HG02642 (cell line): ENCODE data around the gene ABCC1.
"Not testable (repeated sequence)": the region's sequence is repeated elsewhere in the genome, so short reads cannot be mapped to it uniquely, and the experiment has no call there.

Experiments
- ATAC-seq: cut with Tn5 transposase; IDR thresholded peaks from one replicate; pipeline ENCODE4 v1.9.1; 2021; ENCODE audit warnings: mild to moderate bottlenecking; ENCODE audit not compliant: unreplicated experiment, poor library complexity

Gene ABCC1

GRCh38 chr16:16147316-16147999, 198.0 kb downstream of the ABCC1 start:
- no peak for ATAC-seq

DNA sequence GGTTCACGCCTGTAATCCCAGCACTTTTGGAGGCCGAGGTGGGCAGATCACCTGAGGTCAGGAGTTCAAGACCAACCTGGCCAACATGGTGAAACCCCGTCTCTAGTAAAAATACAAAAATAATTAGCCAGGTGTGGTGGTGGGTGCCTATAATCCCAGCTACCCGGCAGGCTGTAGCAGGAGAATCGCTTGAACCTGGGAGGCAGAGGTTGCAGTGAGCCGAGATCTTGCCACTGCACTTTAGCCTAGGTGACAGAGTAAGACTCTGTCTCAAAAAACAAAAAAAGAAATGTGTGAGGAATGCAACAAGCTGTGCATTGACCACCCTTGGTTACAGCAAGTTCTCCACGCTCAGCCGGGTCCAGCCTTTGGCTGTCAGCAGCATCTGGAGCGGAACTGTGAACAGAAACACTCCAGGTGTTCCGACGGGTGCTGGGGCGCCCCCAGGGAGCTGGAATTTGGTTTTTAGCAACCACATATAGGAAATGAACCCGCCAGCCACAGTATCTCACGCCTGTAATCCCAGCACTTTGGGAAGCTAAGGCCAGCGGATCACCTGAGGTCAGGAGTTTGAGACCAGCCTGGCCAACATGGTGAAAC, 198.7 kb downstream of the ABCC1 start:
- not testable (repeated sequence) for ATAC-seq

GRCh38 chr16:16148755-16149154, 199.3 kb downstream of the ABCC1 start:
- no peak for ATAC-seq

DNA sequence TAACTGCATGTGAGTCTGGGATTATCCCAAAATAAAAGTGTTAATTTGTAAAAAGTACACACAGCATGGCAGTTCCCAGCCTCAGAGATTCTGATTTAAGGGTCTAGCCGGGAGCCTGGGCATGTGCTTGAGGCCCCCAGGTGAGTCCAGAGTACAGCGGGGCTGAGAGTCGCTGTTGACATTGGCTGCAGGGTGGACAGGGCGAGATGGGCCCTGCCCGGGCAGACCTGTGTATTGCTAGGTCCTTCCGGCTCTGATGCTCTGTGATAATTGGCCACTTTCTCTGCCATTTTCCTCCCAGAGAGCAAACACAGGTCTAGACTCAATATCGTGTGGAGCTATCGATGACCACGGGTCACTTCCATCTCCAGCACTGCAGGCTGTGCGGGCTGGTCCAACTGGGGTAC, 200.3 kb downstream of the ABCC1 start:
- ATAC-seq: no peak

DNA sequence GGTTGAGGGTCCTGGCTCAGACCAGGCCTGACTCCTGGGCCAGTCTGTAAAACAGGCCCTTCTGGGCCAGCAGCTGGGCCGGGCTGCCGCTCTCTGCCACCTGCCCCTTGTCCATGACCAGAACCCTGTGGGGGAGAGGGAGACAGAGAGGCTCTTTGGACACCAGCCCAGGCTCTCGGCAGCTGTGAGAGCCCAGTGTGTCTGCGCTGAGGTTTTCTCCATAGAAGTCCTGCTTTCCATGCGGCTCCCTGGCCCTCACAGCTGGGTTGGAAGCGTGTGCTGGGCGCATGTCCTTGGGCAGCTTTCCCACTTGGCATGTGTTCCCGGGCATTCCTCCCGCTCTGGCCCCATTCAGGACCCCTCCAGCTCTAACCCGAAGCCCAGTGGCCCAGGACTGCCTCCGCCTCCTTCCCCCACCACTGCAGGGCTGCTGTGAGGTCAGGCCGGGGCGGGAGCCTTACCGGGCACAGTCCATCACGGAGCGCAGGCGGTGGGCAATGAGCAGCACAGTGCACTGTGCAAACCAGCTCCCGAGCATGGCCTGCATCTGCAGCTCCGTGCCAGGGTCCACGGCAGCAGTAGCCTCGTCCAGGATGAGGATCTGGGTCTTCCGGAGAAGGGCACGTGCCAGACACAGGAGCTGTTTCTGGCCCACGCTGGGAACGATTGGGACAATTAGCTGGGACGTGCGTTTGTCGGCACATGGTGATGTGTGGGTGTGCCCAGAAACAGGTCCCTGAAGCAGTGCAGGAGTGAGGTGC, 200.9 kb downstream of the ABCC1 start:
- ATAC-seq: no peak

GRCh38 chr16:16150878-16151152, 201.4 kb downstream of the ABCC1 start:
- ATAC-seq: no peak

DNA sequence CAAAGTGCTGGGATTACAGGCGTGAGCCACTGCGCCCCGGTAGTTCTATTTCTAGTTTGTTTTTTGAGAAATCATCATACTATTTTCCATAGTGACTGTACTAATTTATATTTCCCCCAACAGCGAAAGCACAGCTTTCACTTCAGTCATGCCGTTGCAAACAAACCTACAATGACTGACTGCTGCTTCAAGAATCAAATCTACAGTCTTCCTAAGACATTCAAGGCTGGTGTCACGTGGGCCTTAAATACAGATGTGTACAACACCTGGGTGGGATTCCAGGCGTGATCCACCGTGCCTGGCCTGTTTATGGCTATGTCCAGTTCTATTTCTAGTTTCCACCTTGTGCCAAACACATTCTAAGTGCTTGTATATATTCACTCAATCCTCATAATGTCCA, 201.9 kb downstream of the ABCC1 start:
- ATAC-seq: no peak

DNA sequence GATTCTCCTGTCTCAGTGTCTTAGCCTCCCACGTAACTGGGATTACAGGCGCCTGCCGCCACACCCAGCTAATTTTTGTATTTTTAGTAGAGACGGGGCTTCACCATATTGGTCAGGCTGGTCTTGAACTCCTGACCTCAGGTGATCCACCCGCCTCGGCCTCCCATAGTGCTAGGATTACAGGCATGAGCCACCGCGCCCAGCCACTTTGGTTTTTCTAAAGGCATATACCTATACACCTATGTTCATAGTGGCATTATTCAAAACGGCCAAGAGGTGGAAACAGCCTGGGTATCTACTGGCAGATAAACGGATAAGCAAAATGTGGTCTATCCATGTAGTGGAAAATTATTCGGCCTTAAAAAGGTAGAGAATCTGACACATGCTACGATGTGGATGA, 203.6 kb downstream of the ABCC1 start:
- not testable (repeated sequence) for ATAC-seq

- no peak for ATAC-seq
Measured at GRCh38 chr16:16154281-16154951, 205.0 kb downstream of the ABCC1 start.

- no peak for ATAC-seq
Measured at GRCh38 chr16:16155234-16155633, 205.8 kb downstream of the ABCC1 start.

GRCh38 chr16:16157166-16157565, 207.8 kb downstream of the ABCC1 start:
- no peak for ATAC-seq

- ATAC-seq: no peak
Measured at GRCh38 chr16:16158082-16158658, 208.8 kb downstream of the ABCC1 start.

DNA sequence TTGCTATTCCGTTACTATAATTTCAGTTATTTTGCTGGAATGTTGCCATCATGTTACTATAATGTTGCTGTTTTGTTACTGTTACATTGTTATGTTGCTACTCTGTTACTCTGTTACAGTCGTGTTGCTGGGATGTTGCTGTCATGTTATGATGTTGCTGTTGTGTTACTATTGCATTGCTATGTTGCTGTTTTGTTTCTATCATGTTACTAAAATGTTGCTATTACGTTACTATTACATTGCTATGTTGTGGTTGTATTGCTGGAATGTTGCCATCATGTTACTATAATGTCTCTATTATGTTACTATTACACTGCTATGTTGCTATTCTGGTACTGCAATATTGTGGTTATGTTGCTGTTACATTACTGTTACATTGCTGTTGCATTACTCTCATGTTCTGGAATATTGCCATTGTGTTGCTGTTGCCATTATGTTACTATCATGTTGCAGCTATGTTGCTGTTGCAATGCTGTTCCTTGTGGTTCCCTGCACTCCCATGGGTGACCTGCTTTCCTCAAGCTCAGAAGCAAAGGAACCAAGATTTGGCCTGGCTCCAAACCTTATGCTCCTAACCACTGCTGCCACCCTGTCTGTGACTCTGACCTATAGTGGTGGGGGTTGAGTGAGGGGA, 209.4 kb downstream of the ABCC1 start:
- no peak for ATAC-seq

- no peak for ATAC-seq
Measured at GRCh38 chr16:16159662-16160061, 210.2 kb downstream of the ABCC1 start.

DNA sequence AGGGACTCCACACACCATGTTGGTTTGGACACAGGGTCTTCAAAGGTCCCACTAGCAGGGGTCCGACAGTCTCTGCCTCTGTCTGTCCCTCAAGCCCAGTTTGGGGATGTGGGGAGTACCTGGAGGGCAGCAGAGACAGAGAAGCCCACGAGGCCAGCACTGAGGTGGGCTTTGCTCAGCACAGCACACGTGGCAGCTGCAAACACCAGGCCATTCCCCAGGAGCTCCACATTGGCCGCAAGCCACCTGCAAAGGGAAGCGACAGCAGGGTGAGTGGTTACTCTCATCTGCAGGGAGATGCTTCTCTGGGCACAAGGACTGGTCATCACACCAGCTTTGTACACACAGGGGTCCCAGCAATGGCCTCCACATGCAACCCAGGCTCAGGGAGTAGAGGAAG, 211.9 kb downstream of the ABCC1 start:
- ATAC-seq: no peak

GRCh38 chr16:16161840-16162239, 212.4 kb downstream of the ABCC1 start:
- not testable (repeated sequence) for ATAC-seq

- no peak for ATAC-seq
Measured at GRCh38 chr16:16162591-16162990, 213.2 kb downstream of the ABCC1 start.

- no peak for ATAC-seq
Measured at GRCh38 chr16:16163109-16163508, 213.7 kb downstream of the ABCC1 start.

GRCh38 chr16:16163571-16163970, 214.2 kb downstream of the ABCC1 start:
- ATAC-seq: no peak

DNA sequence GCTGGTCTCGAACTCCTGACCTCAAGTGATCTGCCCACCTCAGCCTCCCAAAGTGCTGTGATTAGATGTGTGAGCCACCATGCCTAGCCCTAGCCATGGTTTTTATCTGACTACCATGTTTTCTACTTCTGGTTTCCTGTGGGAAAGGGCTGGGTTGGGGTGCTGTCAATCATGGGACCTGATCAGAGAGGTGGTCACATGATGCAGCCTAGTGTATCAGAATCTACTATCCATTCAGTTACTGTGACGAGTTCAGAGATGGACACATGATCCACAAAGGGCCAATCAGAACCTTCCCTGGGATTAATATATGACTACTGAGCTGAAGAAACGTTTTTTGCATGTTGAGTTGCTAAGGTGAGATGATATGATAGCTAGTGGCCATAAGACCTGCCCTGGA, 214.8 kb downstream of the ABCC1 start:
- no peak for ATAC-seq
